Activated effector memory CD4-positive, alpha-beta T cell treated with Interleukin-2 at 50 U/mL for 16 hours (primary cell): ENCODE results near the gene SARS2.
"Not testable (repeated sequence)": the region's sequence is repeated elsewhere in the genome, so short reads cannot be mapped to it uniquely, and the experiment has no call there.

Experiments
- DNase-seq: peaks from one replicate; pipeline ENCODE4 v3.0.0-alpha.2; 2020

SARS2 gene

GRCh38 chr19:38946229-38947010 lies 15.9 kb upstream of the SARS2 start:
- DNase-seq = no peak

GRCh38 chr19:38945562-38946228 lies 15.1 kb upstream of the SARS2 start:
- no peak for DNase-seq

GRCh38 chr19:38944981-38945506 lies 14.5 kb upstream of the SARS2 start:
- DNase-seq = no peak

GRCh38 chr19:38942471-38943181 lies 12.1 kb upstream of the SARS2 start:
- DNase-seq = no peak

- no peak for DNase-seq
These were observed 11.4 kb upstream of the SARS2 start for GRCh38 chr19:38941979-38942378.

- DNase-seq = not testable (repeated sequence)
These were observed 10.9 kb upstream of the SARS2 start for GRCh38 chr19:38941466-38941865.

GRCh38 chr19:38939957-38940356 lies 9.4 kb upstream of the SARS2 start:
- no peak for DNase-seq

- no peak for DNase-seq
These were observed 3.0 kb upstream of the SARS2 start for GRCh38 chr19:38933544-38933943.

- no peak for DNase-seq
These were observed 2.0 kb upstream of the SARS2 start for GRCh38 chr19:38932425-38933179.

GRCh38 chr19:38931521-38931793 lies 894 bp upstream of the SARS2 start:
- no peak for DNase-seq

- DNase-seq = peak; percentile 97
These were observed 385 bp upstream of the SARS2 start, which contains the start of gene MRPS12 for GRCh38 chr19:38930776-38931520. Gene MRPS12, plus strand, starts transcription at chr19:38930944. Its CDS starts 351 bp downstream, at chr19:38931295.

- no peak for DNase-seq
These were observed 2.1 kb downstream of the SARS2 start for GRCh38 chr19:38928391-38929001.

- DNase-seq = no peak
These were observed 6.2 kb downstream of the SARS2 start for GRCh38 chr19:38924388-38924787.

- DNase-seq = no peak
These were observed 8.1 kb downstream of the SARS2 start for GRCh38 chr19:38922482-38922881.

GRCh38 chr19:38921420-38922274 lies 8.9 kb downstream of the SARS2 start:
- DNase-seq = no peak

GRCh38 chr19:38920602-38921419 lies 9.8 kb downstream of the SARS2 start:
- DNase-seq = no peak

GRCh38 chr19:38919837-38920601 lies 10.5 kb downstream of the SARS2 start:
- DNase-seq = no peak

- DNase-seq = no peak
These were observed 12.0 kb downstream of the SARS2 start for GRCh38 chr19:38918526-38918925.

GRCh38 chr19:38917921-38918491 lies 12.6 kb downstream of the SARS2 start:
- no peak for DNase-seq
